ENCODE results near the gene SLC17A9. TPM values are rescaled to one million over a fixed set of nuclear protein-coding genes. Genes with fewer than 3 reads are reported as not detected.

SLC17A9 gene
- total RNA-seq, 1 experiment from 2014 or later = 0.17 TPM

DNA sequence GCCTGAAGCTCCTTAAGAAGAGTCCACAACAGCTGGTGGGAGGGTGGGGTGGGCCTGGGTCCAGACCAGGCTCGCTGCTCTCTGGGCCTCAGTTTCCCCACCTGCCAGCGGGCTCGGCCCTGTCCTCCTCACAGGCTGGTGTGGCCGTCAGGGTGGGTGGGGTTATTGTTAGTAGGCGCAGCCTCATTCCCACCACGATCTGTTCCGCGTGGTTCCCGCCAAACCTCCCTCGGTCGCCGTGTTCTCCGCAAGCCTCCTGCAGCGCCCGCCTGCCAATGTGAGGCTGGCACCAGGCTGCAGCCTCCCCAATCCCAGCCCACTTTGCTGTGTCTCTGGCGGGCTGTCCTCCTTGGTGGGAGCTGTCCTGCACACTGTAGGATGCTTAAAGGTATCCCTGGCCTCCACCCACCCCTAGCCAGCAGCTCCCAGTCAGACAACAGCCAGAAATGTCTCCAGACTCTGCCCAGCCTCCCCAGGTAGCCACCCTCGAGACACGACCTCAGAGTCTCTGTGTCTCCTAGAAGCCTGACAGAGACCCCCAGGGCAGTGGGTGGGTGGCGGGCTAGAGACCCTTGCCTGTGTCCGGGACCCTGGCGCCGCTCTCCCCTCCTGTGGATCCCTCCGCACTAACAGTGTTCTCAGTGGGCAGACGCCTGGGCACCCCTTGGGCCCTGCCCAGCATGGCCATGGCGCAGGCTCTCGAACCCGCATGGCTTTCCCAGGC is 15.3 kb downstream of the SLC17A9 start:
- H3K27me3 ChIP-seq (replicated peaks; ENCODE audit: insufficient read depth, low read depth, low read length, poor library complexity) = peaks cover 3% of the 10 kb centered on the region
- CTCF ChIA-PET = no interaction called here
- no peaks in the 10 kb centered on the region for H3K9me3 ChIP-seq (ENCODE audit: low read depth, low read length, poor library complexity, severe bottlenecking)
- DNase-seq (ENCODE audit: low spot score) = no peak
- no peak overlapping the region for H3K4me3 ChIP-seq (ENCODE audit: low read depth, low read length, poor library complexity, severe bottlenecking)
- BruUV-seq (replicated peaks) = no TSS peak
- POLR2A ChIA-PET (ENCODE audit: low non-redundant PET) = no interaction called here
- no peak overlapping the region for H3K27ac ChIP-seq (ENCODE audit: low read depth, low read length, poor library complexity, severe bottlenecking)
- H3K36me3 ChIP-seq (ENCODE audit: insufficient read depth, low read length, poor library complexity, severe bottlenecking) = no peaks in the 10 kb centered on the region
- intact Hi-C loops (cut with micrococcal nuclease; ENCODE audit: unreplicated experiment) = no loop called here
- no peak for TF ChIP-seq EZH2 (IDR thresholded peaks at IDR 0.05; ENCODE audit: borderline replicate concordance, low read depth, low read length, poor library complexity, severe bottlenecking)
- TF ChIP-seq, protein P1, sequence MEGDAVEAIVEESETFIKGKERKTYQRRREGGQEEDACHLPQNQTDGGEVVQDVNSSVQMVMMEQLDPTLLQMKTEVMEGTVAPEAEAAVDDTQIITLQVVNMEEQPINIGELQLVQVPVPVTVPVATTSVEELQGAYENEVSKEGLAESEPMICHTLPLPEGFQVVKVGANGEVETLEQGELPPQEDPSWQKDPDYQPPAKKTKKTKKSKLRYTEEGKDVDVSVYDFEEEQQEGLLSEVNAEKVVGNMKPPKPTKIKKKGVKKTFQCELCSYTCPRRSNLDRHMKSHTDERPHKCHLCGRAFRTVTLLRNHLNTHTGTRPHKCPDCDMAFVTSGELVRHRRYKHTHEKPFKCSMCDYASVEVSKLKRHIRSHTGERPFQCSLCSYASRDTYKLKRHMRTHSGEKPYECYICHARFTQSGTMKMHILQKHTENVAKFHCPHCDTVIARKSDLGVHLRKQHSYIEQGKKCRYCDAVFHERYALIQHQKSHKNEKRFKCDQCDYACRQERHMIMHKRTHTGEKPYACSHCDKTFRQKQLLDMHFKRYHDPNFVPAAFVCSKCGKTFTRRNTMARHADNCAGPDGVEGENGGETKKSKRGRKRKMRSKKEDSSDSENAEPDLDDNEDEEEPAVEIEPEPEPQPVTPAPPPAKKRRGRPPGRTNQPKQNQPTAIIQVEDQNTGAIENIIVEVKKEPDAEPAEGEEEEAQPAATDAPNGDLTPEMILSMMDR (conservative IDR thresholded peaks at IDR 0.05; ENCODE audit: low read depth, low read length) = no peak
- no peaks in the 10 kb centered on the region for H3K4me1 ChIP-seq (ENCODE audit: insufficient read depth, low read length, poor library complexity, severe bottlenecking)

DNA sequence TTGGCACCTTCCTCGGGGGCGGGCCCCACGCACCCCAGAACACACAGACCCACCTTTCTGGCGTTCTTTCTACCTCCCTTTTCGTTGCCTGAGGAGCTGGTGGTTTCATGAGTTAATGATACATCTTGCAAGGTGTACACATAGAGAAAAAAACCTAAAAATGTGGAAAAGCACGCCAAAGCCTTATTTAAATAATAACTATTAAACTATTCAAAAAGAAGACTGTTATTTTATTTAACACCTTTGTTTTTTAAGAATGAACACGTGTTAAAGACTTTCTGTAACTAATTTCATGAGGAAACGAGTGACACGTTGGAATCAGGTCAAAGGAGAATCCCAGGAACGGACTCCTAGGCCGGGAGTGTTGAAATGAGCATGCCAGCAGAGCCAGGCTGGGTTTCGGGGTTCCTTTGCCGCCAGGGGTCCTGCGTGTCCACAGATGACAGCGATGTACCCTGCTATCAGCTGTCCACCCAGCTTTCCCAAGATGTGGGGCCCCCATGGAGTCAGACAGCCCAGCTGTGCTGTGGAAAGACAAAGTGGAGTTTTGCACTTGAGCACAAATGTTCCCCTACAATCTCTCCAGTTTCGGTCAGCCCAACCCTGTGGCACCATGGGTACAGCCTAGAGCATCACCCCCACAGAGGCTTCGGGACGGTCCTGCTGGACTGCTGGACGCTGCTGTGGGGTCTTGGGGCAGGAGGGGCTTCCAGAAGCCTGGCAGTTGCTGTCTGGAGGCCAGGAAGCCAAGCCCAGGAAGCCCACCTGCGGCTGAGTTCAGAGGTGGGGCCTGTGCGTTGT is 16.1 kb downstream of the SLC17A9 start:
- Histone ChIP-seq H3K36me3 (ENCODE audit: insufficient read depth, low read length, poor library complexity, severe bottlenecking) (no peaks in the 10 kb centered on the region), H3K4me3 (ENCODE audit: low read depth, low read length, poor library complexity, severe bottlenecking) (no peak overlapping the region), H3K27me3 (replicated peaks; ENCODE audit: insufficient read depth, low read depth, low read length, poor library complexity) (peaks cover 10% of the 10 kb centered on the region), H3K27ac (ENCODE audit: low read depth, low read length, poor library complexity, severe bottlenecking) (no peak overlapping the region), H3K4me1 (ENCODE audit: insufficient read depth, low read length, poor library complexity, severe bottlenecking) (no peaks in the 10 kb centered on the region), H3K9me3 (ENCODE audit: low read depth, low read length, poor library complexity, severe bottlenecking) (no peaks in the 10 kb centered on the region)
- BruUV-seq (replicated peaks) = no TSS peak
- TF ChIP-seq, protein P1 (conservative IDR thresholded peaks at IDR 0.05; ENCODE audit: low read depth, low read length) = no peak
- no peak for TF ChIP-seq EZH2 (IDR thresholded peaks at IDR 0.05; ENCODE audit: borderline replicate concordance, low read depth, low read length, poor library complexity, severe bottlenecking)
- CTCF ChIA-PET = no interaction called here
- POLR2A ChIA-PET (ENCODE audit: low non-redundant PET) = no interaction called here
- intact Hi-C loops (cut with micrococcal nuclease; ENCODE audit: unreplicated experiment) = no loop called here
- no peak for DNase-seq (ENCODE audit: low spot score)

DNA sequence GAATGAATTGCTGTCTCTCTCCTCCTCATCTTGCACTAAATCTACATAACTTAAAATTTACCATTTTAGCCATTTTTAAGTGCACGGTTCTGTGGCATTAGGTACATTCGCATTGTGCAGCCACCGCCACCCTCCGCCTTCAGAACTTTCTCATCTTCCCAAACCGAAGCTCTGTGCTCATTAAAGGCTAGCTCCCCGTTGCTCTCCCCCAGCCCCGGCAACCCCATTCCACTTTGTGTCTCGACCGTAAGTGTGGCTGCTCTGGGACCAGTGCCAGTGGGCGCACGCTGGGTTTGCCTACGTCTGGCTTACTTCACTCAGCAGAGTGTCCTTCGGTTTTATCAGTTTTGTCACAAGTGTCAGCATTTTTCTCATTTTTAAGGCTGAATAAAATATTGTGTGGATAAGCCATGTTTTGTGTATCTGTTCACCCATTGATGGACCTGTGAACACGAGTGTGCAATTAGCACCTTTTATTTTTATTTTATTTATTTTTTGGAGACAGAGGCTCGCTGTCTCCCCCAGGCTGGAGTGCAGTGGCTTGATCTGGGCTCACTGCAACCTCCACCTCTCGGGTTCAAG is 16.8 kb downstream of the SLC17A9 start:
- CTCF ChIA-PET = no interaction called here

More for the DNA sequence above, 16.8 kb downstream of the SLC17A9 start:
- H3K36me3 ChIP-seq (ENCODE audit: insufficient read depth, low read length, poor library complexity, severe bottlenecking) = no peaks in the 10 kb centered on the region
- no peaks in the 10 kb centered on the region for H3K4me1 ChIP-seq (ENCODE audit: insufficient read depth, low read length, poor library complexity, severe bottlenecking)
- TF ChIP-seq, protein P1 (conservative IDR thresholded peaks at IDR 0.05; ENCODE audit: low read depth, low read length) = no peak
- no peak for TF ChIP-seq EZH2 (IDR thresholded peaks at IDR 0.05; ENCODE audit: borderline replicate concordance, low read depth, low read length, poor library complexity, severe bottlenecking)
- DNase-seq (ENCODE audit: low spot score) = peak; percentile 48
- H3K4me3 ChIP-seq (ENCODE audit: low read depth, low read length, poor library complexity, severe bottlenecking) = no peak overlapping the region
- H3K27ac ChIP-seq (ENCODE audit: low read depth, low read length, poor library complexity, severe bottlenecking) = no peak overlapping the region
- H3K9me3 ChIP-seq (ENCODE audit: low read depth, low read length, poor library complexity, severe bottlenecking) = no peaks in the 10 kb centered on the region
- BruUV-seq (replicated peaks) = no TSS peak
- intact Hi-C loops (cut with micrococcal nuclease; ENCODE audit: unreplicated experiment) = no loop called here
- POLR2A ChIA-PET (ENCODE audit: low non-redundant PET) = no interaction called here
- peaks cover 17% of the 10 kb centered on the region for H3K27me3 ChIP-seq (replicated peaks; ENCODE audit: insufficient read depth, low read depth, low read length, poor library complexity)

Measured in A673 (cell line).